Vagina (tissue), 2 donors: ENCODE measurements around the gene LPAR5.

Experiments used
- CTCF ChIP-seq, 3 experiments: fragments of 450-650 bp in 2 of 3; fragments of 200-600 bp in 1 of 3; sonication (generic) in 1 of 3; IDR thresholded peaks; one replicate each; pipeline ENCODE4 v1.5.1; 2017 to 2019; ENCODE audit warnings: antibody characterized with exemption in 3 of 3, mild to moderate bottlenecking in 2 of 3, moderate library complexity in 2 of 3
- POLR2A ChIP-seq, 2 donors: fragments of 450-650 bp; IDR thresholded peaks; one replicate each; pipeline ENCODE4 v1.6.1; 2017; ENCODE audit warnings: antibody characterized with exemption in 2 of 2, mild to moderate bottlenecking in 2 of 2, moderate library complexity in 2 of 2

GRCh38 chr12:6575648-6576047, 60.1 kb downstream of the LPAR5 start:
- TF ChIP-seq CTCF (IDR thresholded peaks at IDR 0.05) (no peak), POLR2A (IDR thresholded peaks at IDR 0.05) (no peak)
